Activated CD4-positive, alpha-beta T cell treated with anti-CD3 and anti-CD28 coated beads for 36 hours (primary cell): Measurements from ENCODE around the gene ITGA2. TPM values are rescaled to one million over a fixed set of nuclear protein-coding genes. Genes with fewer than 3 reads are reported as not detected.

Experiments
- total RNA-seq, 2 experiments: library from RNA; stranded (reverse); gene quantifications; one replicate each; pipeline ENCODE4 v1.2.3, GENCODE V29; 2021

The ITGA2 gene
- total RNA-seq, 2 experiments from 2014 or later = 0.61 to 0.71 TPM

Other genes with a start within 250 kb of the ITGA2 start
- gene ITGA1, start 201.4 kb upstream of the ITGA2 start, total RNA-seq = 1 to 10 TPM; 1.9 to 3.9 TPM
- gene PELO, start 201.4 kb upstream of the ITGA2 start, total RNA-seq = 10 to 100 TPM; 12.8 to 17.3 TPM
- gene MOCS2, start 120.4 kb downstream of the ITGA2 start, total RNA-seq = 10 to 100 TPM; 21.0 to 21.3 TPM